Measurements from ENCODE around the gene GSTM5.
"Not testable (repeated sequence)": the region's sequence is repeated elsewhere in the genome, so short reads cannot be mapped to it uniquely, and the experiment has no call there.

The GSTM5 gene

GRCh38 chr1:109762821-109763645, 51.0 kb downstream of the GSTM5 start:
- DNase-seq = no peak

GRCh38 chr1:109763646-109764415, 51.8 kb downstream of the GSTM5 start, which contains the start of gene EPS8L3:
TSS of gene EPS8L3 (minus strand) at chr1:109763923. CDS start at chr1:109761749, 2,174 bp downstream.
- DNase-seq = no peak

GRCh38 chr1:109764561-109765482, 52.8 kb downstream of the GSTM5 start:
- no peak for DNase-seq

GRCh38 chr1:109765483-109765815, 53.4 kb downstream of the GSTM5 start:
- DNase-seq = no peak

- DNase-seq = no peak
Observed at GRCh38 chr1:109765896-109766615, 54.0 kb downstream of the GSTM5 start.

- not testable (repeated sequence) for DNase-seq
Observed at GRCh38 chr1:109766991-109767636, 55.1 kb downstream of the GSTM5 start.

Measured in NCI-H2107 (cell line).